OCI-LY7 (cell line): Measurements from ENCODE around the gene PLPP1. TPM values are rescaled to one million over a fixed set of nuclear protein-coding genes. Genes with fewer than 3 reads are reported as not detected.

Source experiments
- BruUV-seq: library from RNA; stranded (reverse); fragments of 400-500 nt; replicated peaks from 2 replicates; lab custom pipeline; 2021; lab: Mats Ljungman, UMichigan
- CTCF ChIA-PET: fragments of 300-600 bp; sonication (Branson Sonifier 250); formaldehyde crosslinking; loops from one replicate; lab custom pipeline; 2022; ENCODE audit warnings: antibody characterized with exemption; ENCODE audit not compliant: unreplicated experiment; lab: Charles Lee
- POLR2A ChIA-PET: fragments of 300-600 bp; sonication (Branson Sonifier 250); formaldehyde crosslinking; loops from one replicate; lab custom pipeline; 2022; ENCODE audit warnings: antibody characterized with exemption; lab: Charles Lee
- DNase-seq: peaks from one replicate; pipeline ENCODE4 v3.0.0-alpha.2; 2015; ENCODE audit warnings: low spot score
- H2AFZ ChIP-seq: fragments of 200-600 bp; sonication (generic), shearing (Covaris generic); 2 replicates; pipeline ENCODE4 v1.6.1; 2014; ENCODE audit warnings: mild to moderate bottlenecking, antibody characterized with exemption, low read length, moderate library complexity
- H3K27ac ChIP-seq: fragments of 200-600 bp; sonication (generic); 2 replicates; pipeline ENCODE4 v1.5.1; 2014; ENCODE audit warnings: mixed run types, low read depth, mild to moderate bottlenecking, moderate library complexity, low read length, inconsistent platforms; ENCODE audit not compliant: poor library complexity, severe bottlenecking
- H3K36me3 ChIP-seq: fragments of 200-600 bp; sonication (generic); 2 replicates; pipeline ENCODE4 v1.6.1; 2014; ENCODE audit warnings: mild to moderate bottlenecking, antibody characterized with exemption, low read length, moderate library complexity, mixed read lengths; ENCODE audit not compliant: insufficient read depth
- H3K4me1 ChIP-seq: fragments of 200-600 bp; sonication (generic); 2 replicates; pipeline ENCODE4 v1.5.1; 2014; ENCODE audit warnings: mild to moderate bottlenecking, low read length; ENCODE audit not compliant: insufficient read depth, poor library complexity, severe bottlenecking
- H3K4me2 ChIP-seq: fragments of 200-600 bp; sonication (generic); 2 replicates; pipeline ENCODE4 v1.6.1; 2014; ENCODE audit warnings: mild to moderate bottlenecking, low read length
- H3K4me3 ChIP-seq: fragments of 200-600 bp; sonication (generic); 2 replicates; pipeline ENCODE4 v1.5.1; 2014; ENCODE audit warnings: mild to moderate bottlenecking, low read depth, low read length; ENCODE audit not compliant: poor library complexity, severe bottlenecking
- H3K79me2 ChIP-seq: fragments of 200-600 bp; sonication (generic); 2 replicates; pipeline ENCODE4 v1.6.1; 2016; ENCODE audit warnings: low read depth, mild to moderate bottlenecking, low read length, moderate library complexity, mixed read lengths; ENCODE audit not compliant: insufficient read depth
- H3K9me2 ChIP-seq: fragments of 200-600 bp; sonication (generic); 2 replicates; pipeline ENCODE4 v1.6.1; 2016; ENCODE audit warnings: mild to moderate bottlenecking, low read length, mixed read lengths; ENCODE audit not compliant: insufficient read depth
- H3K9me3 ChIP-seq: fragments of 200-600 bp; sonication (generic); 2 replicates; pipeline ENCODE4 v1.6.1; 2014; ENCODE audit warnings: mild to moderate bottlenecking, mixed run types, low read length, mixed read lengths
- H4K20me1 ChIP-seq: fragments of 200-600 bp; sonication (generic); 2 replicates; pipeline ENCODE4 v1.6.1; 2014; ENCODE audit warnings: mild to moderate bottlenecking, antibody characterized with exemption, low read length, moderate library complexity, mixed read lengths; ENCODE audit not compliant: insufficient read depth
- EZH2phosphoT487 ChIP-seq: fragments of 200-600 bp; sonication (generic); IDR thresholded peaks from 2 replicates; pipeline ENCODE4 v1.6.1; 2018; ENCODE audit warnings: low read depth, borderline replicate concordance, mild to moderate bottlenecking, mixed run types, antibody characterized with exemption, low read length, moderate library complexity, mixed read lengths
- intact Hi-C: fragments of 100-400 bp; cut with micrococcal nuclease; formaldehyde crosslinking; loops from one replicate; pipeline ENCODE4 v1.10.0; 2022; ENCODE audit not compliant: unreplicated experiment
- total RNA-seq, 2 experiments: library from RNA; depleted of rRNA in 1 of 2; stranded (reverse); fragments of >200 nt in 1 of 2; shearing (Covaris generic) in 1 of 2; gene quantifications; 2 replicates each; pipeline ENCODE4 v1.2.3, GENCODE V29; 2014 to 2022
- TF ChIP-seq, protein P1 (sequence below): fragments of 200-600 bp; sonication (generic); conservative IDR thresholded peaks from 2 replicates; pipeline ENCODE4 v1.5.1; 2014; ENCODE audit warnings: mild to moderate bottlenecking, antibody characterized with exemption, low read length, moderate library complexity, mixed read lengths

The PLPP1 gene
- total RNA-seq, 2 experiments from 2014 or later = 2.3 to 6.8 TPM

DNA sequence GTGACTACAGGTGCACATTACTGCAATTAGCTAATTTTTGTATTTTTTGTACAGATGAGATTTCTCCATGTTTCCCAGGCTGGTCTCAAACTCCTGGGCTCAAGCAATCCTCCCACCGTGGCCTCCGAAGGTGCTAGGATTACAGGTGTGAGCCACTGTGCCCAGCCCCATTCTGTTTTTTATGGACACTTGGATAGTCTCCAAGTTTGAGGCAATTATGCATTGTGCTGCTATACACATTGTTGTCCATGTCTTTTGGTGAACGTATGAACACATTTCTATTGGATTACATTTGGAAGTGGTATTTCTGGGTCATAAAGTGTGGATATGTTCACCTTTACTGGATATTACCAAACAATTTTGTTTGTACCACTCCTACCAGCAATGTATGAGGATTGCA lies 22.4 kb upstream of the PLPP1 start:
- no peaks in the 10 kb centered on the region for H3K9me2 ChIP-seq
- H3K4me3 ChIP-seq = no peak overlapping the region
- intact Hi-C loops = no loop called here
- H3K4me1 ChIP-seq = no peaks in the 10 kb centered on the region
- TF ChIP-seq EZH2phosphoT487 = no peak
- TF ChIP-seq, protein P1, sequence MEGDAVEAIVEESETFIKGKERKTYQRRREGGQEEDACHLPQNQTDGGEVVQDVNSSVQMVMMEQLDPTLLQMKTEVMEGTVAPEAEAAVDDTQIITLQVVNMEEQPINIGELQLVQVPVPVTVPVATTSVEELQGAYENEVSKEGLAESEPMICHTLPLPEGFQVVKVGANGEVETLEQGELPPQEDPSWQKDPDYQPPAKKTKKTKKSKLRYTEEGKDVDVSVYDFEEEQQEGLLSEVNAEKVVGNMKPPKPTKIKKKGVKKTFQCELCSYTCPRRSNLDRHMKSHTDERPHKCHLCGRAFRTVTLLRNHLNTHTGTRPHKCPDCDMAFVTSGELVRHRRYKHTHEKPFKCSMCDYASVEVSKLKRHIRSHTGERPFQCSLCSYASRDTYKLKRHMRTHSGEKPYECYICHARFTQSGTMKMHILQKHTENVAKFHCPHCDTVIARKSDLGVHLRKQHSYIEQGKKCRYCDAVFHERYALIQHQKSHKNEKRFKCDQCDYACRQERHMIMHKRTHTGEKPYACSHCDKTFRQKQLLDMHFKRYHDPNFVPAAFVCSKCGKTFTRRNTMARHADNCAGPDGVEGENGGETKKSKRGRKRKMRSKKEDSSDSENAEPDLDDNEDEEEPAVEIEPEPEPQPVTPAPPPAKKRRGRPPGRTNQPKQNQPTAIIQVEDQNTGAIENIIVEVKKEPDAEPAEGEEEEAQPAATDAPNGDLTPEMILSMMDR = no peak
- ChIA-PET POLR2A (interaction anchor here (0.6 to 0.7 kb wide), 3 partner anchors 60 to 296 kb away, joined by 3 to 5 read pairs (median 4); no protein-coding TSS in a partner anchor), CTCF (no interaction called here)
- no peak overlapping the region for H3K4me2 ChIP-seq
- H3K9me3 ChIP-seq = no peaks in the 10 kb centered on the region
- H3K79me2 ChIP-seq = no peaks in the 10 kb centered on the region
- no peak overlapping the region for H2AFZ ChIP-seq
- H4K20me1 ChIP-seq = no peaks in the 10 kb centered on the region
- DNase-seq = no peak
- BruUV-seq = no TSS peak
- H3K27ac ChIP-seq = no peak overlapping the region
- no peaks in the 10 kb centered on the region for H3K36me3 ChIP-seq

DNA sequence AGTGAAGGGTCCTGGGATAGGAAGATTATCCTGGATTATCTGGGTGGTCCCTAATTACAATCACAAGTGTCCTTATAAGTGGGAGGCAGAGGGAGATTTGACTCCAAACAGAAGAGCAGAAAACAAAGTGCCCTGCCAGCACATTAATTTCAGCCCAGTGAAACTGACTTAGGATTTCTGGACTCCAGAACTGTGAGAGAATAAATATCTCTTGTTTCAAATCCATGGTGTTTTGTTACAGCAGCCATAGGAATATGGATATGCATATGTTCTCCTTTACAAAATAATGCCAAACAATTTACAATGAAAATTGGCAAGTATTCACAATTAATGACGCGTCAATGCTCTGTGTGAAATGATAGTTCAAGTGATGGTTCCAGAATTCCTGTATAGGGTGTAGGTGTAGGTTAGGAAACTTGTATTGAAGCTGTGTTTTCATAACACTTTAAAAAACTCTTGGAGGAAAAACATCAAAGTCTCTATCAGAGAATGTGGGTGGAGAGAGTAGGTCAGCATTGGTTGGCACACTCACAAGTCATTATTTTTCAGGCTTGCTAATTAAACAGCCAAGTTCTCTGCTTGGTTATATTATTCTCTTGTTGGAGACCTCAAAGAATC lies 19.9 kb upstream of the PLPP1 start:
- no peak overlapping the region for H3K27ac ChIP-seq
- H3K79me2 ChIP-seq = no peaks in the 10 kb centered on the region
- no peaks in the 10 kb centered on the region for H3K9me2 ChIP-seq
- no peaks in the 10 kb centered on the region for H3K9me3 ChIP-seq
- CTCF ChIA-PET = no interaction called here
- H2AFZ ChIP-seq = no peak overlapping the region
- TF ChIP-seq, protein P1 = no peak
- TF ChIP-seq EZH2phosphoT487 = no peak
- H3K36me3 ChIP-seq = no peaks in the 10 kb centered on the region
- no peaks in the 10 kb centered on the region for H4K20me1 ChIP-seq
- POLR2A ChIA-PET = interaction anchor here (0.7 kb wide), 1 partner anchor 8 kb away, joined by 3 read pairs; no protein-coding TSS in a partner anchor
- H3K4me2 ChIP-seq = no peak overlapping the region
- H3K4me1 ChIP-seq = no peaks in the 10 kb centered on the region
- BruUV-seq = no TSS peak
- no peak for DNase-seq
- intact Hi-C loops = no loop called here
- H3K4me3 ChIP-seq = no peak overlapping the region

DNA sequence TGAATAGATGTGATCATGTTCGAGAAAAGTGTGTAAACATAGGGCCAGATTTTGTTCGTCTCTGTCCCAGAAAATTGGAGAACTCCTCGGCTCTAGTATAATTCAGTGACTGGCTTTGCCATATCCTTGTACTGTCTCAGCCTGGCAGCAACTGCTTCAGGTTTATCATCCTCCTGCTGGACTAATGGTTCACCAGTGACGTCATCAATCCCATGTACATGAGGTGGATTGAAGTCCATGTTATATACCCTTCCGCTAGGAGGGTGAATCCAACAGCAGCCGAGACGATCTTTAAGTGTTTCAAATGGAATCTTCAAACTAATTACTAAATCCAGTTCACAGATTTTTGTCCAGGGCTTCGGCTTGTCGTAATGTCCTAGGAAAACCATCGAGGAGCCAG lies 17.1 kb upstream of the PLPP1 start:
- H3K79me2 ChIP-seq = no peaks in the 10 kb centered on the region
- H3K9me3 ChIP-seq = no peaks in the 10 kb centered on the region
- ChIA-PET POLR2A (no interaction called here), CTCF (no interaction called here)
- no peaks in the 10 kb centered on the region for H4K20me1 ChIP-seq
- H3K4me1 ChIP-seq = no peaks in the 10 kb centered on the region
- intact Hi-C loops = no loop called here
- no peaks in the 10 kb centered on the region for H3K9me2 ChIP-seq
- no peak overlapping the region for H3K27ac ChIP-seq
- H3K4me3 ChIP-seq = no peak overlapping the region
- BruUV-seq = no TSS peak
- H2AFZ ChIP-seq = no peak overlapping the region
- H3K4me2 ChIP-seq = no peak overlapping the region
- TF ChIP-seq EZH2phosphoT487 = no peak
- TF ChIP-seq, protein P1 = no peak
- H3K36me3 ChIP-seq = no peaks in the 10 kb centered on the region
- no peak for DNase-seq
